ENCODE results near the gene ATOH8. TPM values are rescaled to one million over a fixed set of nuclear protein-coding genes. Genes with fewer than 3 reads are reported as not detected.

ATOH8 gene
- total RNA-seq, 1 donor from 2014 or later = 4.4 TPM

GRCh38 chr2:85750587-85751575, 2.9 kb upstream of the ATOH8 start:
- DNase-seq (ENCODE audit: extremely low read depth, low read depth, low spot score) = no peak

- DNase-seq (ENCODE audit: extremely low read depth, low read depth, low spot score) = no peak
These were observed 2.2 kb upstream of the ATOH8 start for GRCh38 chr2:85751627-85752026.

GRCh38 chr2:85753035-85753524, 711 bp upstream of the ATOH8 start:
- DNase-seq (ENCODE audit: extremely low read depth, low read depth, low spot score) = no peak

- DNase-seq (ENCODE audit: extremely low read depth, low read depth, low spot score) = no peak
These were observed 713 bp downstream of the ATOH8 start for GRCh38 chr2:85754313-85755095.

- no peak for DNase-seq (ENCODE audit: extremely low read depth, low read depth, low spot score)
These were observed 1.6 kb downstream of the ATOH8 start for GRCh38 chr2:85755122-85756027.

GRCh38 chr2:85756195-85756594, 2.4 kb downstream of the ATOH8 start:
- DNase-seq (ENCODE audit: extremely low read depth, low read depth, low spot score) = no peak

GRCh38 chr2:85756822-85757435, 3.1 kb downstream of the ATOH8 start:
- DNase-seq (ENCODE audit: extremely low read depth, low read depth, low spot score) = no peak

GRCh38 chr2:85757860-85758259, 4.1 kb downstream of the ATOH8 start:
- DNase-seq (ENCODE audit: extremely low read depth, low read depth, low spot score) = no peak

GRCh38 chr2:85758361-85759256, 4.8 kb downstream of the ATOH8 start:
- no peak for DNase-seq (ENCODE audit: extremely low read depth, low read depth, low spot score)

- no peak for DNase-seq (ENCODE audit: extremely low read depth, low read depth, low spot score)
These were observed 5.4 kb downstream of the ATOH8 start for GRCh38 chr2:85759257-85759613.

GRCh38 chr2:85760371-85760770, 6.6 kb downstream of the ATOH8 start:
- DNase-seq (ENCODE audit: extremely low read depth, low read depth, low spot score) = no peak

- no peak for DNase-seq (ENCODE audit: extremely low read depth, low read depth, low spot score)
These were observed 7.1 kb downstream of the ATOH8 start for GRCh38 chr2:85760872-85761271.

- DNase-seq (ENCODE audit: extremely low read depth, low read depth, low spot score) = no peak
These were observed 7.7 kb downstream of the ATOH8 start for GRCh38 chr2:85761512-85761944.

GRCh38 chr2:85761946-85762345, 8.2 kb downstream of the ATOH8 start:
- no peak for DNase-seq (ENCODE audit: extremely low read depth, low read depth, low spot score)

- no peak for DNase-seq (ENCODE audit: extremely low read depth, low read depth, low spot score)
These were observed 9.3 kb downstream of the ATOH8 start for GRCh38 chr2:85763132-85763531.

- DNase-seq (ENCODE audit: extremely low read depth, low read depth, low spot score) = no peak
These were observed 10.0 kb downstream of the ATOH8 start for GRCh38 chr2:85763831-85764230.

GRCh38 chr2:85765081-85765731, 11.4 kb downstream of the ATOH8 start:
- no peak for DNase-seq (ENCODE audit: extremely low read depth, low read depth, low spot score)

- no peak for DNase-seq (ENCODE audit: extremely low read depth, low read depth, low spot score)
These were observed 12.4 kb downstream of the ATOH8 start for GRCh38 chr2:85766229-85766628.
